GM06990 (cell line): ENCODE results near the gene EPB41.

Experiments
- DNase-seq: peaks from one replicate; pipeline ENCODE4 v3.0.0-alpha.2; 2011; ENCODE audit not compliant: insufficient read length; ENCODE audit errors: extremely low read depth
- H3K27me3 ChIP-seq: replicated peaks from 2 replicates; pipeline ENCODE4 v1.6.0; 2011; ENCODE audit warnings: low read length; ENCODE audit not compliant: control insufficient read depth, insufficient read depth
- H3K36me3 ChIP-seq: 2 replicates; pipeline ENCODE4 v1.5.1; 2011; ENCODE audit warnings: low read length; ENCODE audit not compliant: control insufficient read depth, insufficient read depth
- H3K4me3 ChIP-seq: replicated peaks from 2 replicates; pipeline ENCODE4 v1.5.1; 2011; ENCODE audit warnings: low read depth, mild to moderate bottlenecking, control low read depth, low read length
- TF ChIP-seq, protein P1 (sequence below): IDR thresholded peaks from 2 replicates; pipeline ENCODE4 v1.5.1; 2011; ENCODE audit warnings: low read length, control low read depth, mild to moderate bottlenecking, inconsistent platforms; ENCODE audit not compliant: insufficient read depth, poor library complexity, severe bottlenecking

EPB41 gene

DNA sequence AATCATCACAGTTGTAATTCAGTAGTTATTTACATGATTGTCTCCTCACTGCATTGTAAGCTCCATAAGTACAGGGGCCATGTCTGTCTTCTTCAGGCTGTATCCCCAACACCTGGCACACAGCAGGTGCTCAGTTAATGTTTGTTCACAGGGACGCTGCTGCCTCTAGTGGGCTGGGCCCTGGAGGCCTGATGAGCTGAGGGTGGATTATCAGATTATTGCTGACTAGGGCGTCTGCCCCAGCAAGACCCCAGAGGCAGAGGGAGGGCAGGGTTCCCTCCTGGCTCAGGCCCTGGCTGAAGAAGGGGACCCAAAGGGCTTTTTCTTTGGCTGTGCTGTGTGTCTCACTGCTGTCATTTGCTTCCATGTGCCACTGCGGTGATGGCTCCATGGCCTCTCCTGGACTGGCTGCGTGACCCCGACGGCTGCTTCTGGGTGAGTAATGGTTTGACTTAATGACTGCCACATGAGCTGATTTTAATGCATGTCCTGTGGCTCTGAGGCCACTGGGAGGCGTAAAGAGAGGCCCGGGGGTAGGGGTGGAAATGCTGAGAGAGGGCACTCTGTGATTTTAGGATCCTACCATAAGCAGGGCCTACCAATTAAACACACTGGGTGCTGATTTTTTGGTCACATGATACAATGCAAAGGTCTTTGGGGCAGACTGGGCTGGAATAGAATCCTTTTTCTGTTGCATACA lies 20.8 kb upstream of the EPB41 start:
- no peaks in the 10 kb centered on the region for H3K27me3 ChIP-seq
- DNase-seq = no peak
- H3K4me3 ChIP-seq = no peak overlapping the region
- H3K36me3 ChIP-seq = no peaks in the 10 kb centered on the region; the same call in 1 of the 2 replicates
- TF ChIP-seq, protein P1, sequence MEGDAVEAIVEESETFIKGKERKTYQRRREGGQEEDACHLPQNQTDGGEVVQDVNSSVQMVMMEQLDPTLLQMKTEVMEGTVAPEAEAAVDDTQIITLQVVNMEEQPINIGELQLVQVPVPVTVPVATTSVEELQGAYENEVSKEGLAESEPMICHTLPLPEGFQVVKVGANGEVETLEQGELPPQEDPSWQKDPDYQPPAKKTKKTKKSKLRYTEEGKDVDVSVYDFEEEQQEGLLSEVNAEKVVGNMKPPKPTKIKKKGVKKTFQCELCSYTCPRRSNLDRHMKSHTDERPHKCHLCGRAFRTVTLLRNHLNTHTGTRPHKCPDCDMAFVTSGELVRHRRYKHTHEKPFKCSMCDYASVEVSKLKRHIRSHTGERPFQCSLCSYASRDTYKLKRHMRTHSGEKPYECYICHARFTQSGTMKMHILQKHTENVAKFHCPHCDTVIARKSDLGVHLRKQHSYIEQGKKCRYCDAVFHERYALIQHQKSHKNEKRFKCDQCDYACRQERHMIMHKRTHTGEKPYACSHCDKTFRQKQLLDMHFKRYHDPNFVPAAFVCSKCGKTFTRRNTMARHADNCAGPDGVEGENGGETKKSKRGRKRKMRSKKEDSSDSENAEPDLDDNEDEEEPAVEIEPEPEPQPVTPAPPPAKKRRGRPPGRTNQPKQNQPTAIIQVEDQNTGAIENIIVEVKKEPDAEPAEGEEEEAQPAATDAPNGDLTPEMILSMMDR = peak; percentile 52

DNA sequence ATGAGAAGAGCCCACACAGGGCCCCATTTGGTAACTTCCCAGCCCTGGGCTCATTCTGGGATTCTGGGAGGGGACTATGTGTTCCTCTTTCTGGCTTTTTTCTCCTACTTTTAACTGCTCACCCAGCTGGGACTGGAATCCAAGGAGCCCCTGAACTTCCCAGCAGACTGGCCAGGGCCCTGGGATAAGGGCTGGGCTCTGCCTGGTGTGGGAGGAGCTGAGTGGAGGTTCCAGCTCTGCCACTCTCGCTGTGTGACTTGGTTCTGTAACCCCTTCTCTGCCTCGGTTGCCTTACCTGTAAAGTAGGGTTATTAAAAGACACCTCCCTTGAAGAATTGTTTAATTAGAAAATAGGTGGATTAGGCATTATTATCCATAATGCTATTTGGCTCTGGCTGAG lies 19.6 kb upstream of the EPB41 start:
- H3K27me3 ChIP-seq = no peaks in the 10 kb centered on the region
- TF ChIP-seq, protein P1 = no peak
- no peak overlapping the region for H3K4me3 ChIP-seq
- no peaks in the 10 kb centered on the region; the same call in 1 of the 2 replicates for H3K36me3 ChIP-seq
- DNase-seq = no peak

DNA sequence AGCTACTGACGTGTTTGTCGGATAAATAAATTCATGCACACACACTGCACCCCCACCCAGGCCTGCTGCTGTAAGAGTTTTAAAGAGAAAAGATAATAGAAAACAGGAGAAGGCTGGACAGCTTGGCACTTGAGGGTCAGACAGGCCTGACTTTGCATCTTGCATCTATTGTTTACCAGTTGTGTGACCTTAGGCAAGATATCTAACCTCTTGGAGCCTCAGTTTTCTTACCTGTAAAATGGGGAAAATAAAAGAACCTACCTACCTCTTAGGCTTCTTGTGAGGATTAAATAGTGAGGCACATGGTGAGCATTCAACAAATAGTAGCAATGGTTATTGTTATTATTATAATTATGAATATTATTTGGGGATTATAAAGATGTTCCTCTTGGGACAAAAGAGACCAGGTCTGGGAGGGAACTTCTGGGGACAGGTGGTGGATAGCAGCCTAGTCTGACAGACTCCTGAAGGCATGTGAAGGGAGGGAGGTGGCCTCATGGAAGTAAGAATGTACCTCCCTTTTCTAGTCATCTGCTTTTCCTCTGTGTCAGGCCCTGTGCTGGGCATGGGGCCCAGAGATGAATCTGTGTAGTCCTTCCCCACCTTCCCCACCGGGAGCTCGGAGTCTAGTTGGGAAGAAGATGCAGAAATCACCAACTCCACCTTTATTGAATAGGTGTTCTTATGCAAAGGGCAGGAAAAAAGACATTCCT lies 18.3 kb upstream of the EPB41 start:
- TF ChIP-seq, protein P1 = no peak
- no peaks in the 10 kb centered on the region for H3K27me3 ChIP-seq
- H3K36me3 ChIP-seq = no peaks in the 10 kb centered on the region; the same call in 1 of the 2 replicates
- no peak overlapping the region for H3K4me3 ChIP-seq
- DNase-seq = no peak

DNA sequence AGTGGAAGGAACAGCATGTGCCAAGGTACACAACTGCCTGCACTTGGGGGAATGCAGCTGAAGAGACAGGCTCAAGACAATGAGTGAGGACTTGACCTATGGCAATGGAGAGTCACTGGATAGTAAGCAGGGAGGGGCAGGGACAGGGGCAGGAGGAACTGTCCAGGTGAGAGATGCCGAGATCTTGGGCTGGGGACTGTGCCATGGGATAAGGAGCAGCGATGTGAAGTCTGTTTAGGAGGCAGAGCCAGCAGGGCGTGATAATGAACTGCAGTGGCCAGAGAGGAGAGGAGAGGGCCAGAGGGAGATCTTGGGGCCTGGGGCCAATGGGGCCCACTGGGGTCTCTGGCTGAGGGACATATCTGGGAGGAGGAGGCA lies 17.8 kb upstream of the EPB41 start:
- TF ChIP-seq, protein P1 = no peak
- Histone ChIP-seq H3K27me3 (no peaks in the 10 kb centered on the region), H3K4me3 (no peak overlapping the region), H3K36me3 (no peaks in the 10 kb centered on the region; the same call in 1 of the 2 replicates)
- DNase-seq = no peak

DNA sequence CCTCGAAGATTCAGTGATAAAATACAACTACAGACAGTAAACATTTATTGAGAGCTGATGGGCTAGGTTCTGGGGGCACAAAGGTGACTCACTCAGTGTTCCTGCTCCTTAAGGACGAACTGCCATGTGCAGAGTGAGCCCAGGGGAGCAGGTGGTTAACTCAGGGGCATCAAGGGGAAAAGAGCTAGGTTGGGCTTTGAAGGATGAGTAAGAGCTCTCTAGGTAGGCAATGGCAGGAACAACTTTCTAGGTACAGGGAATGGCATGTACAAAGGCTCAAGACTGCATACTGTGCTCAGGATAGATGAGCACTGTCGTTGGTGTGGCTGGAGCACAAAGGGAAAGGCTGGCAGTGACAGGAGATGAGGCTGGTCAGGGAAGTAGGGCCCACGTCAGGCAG lies 16.6 kb upstream of the EPB41 start:
- TF ChIP-seq, protein P1 = no peak
- Histone ChIP-seq H3K36me3 (no peaks in the 10 kb centered on the region; the same call in 1 of the 2 replicates), H3K4me3 (no peak overlapping the region), H3K27me3 (no peaks in the 10 kb centered on the region)
- DNase-seq = no peak
